SK-N-SH (cell line): ENCODE data around the gene EVC. TPM values are rescaled to one million over a fixed set of nuclear protein-coding genes. Genes with fewer than 3 reads are reported as not detected.

Experiments used
- CTCF ChIA-PET: fragments of 300-600, 350-600 bp; formaldehyde crosslinking; extraction: SDS; loops from one replicate; lab custom pipeline; 2021; lab: Yijun Ruan, JAX
- POLR2A ChIA-PET: fragments of 350-600 bp; sonication (Branson Sonifier 250); formaldehyde crosslinking; extraction: SDS; loops from one replicate; lab custom pipeline; 2020; ENCODE audit warnings: antibody characterized with exemption, inconsistent platforms; lab: Yijun Ruan, JAX
- DNase-seq: peaks from one replicate; pipeline ENCODE4 v3.0.0; 2012
- H2AFZ ChIP-seq: fragments of 200-600 bp; sonication (generic); 2 replicates; pipeline ENCODE4 v1.8.1; 2016; ENCODE audit warnings: antibody characterized with exemption, mild to moderate bottlenecking, low read depth
- H3F3A ChIP-seq: fragments of 200-600 bp; sonication (generic); replicated peaks from 2 replicates; pipeline ENCODE3; 2016; ENCODE audit warnings: antibody characterized with exemption, mild to moderate bottlenecking; ENCODE audit not compliant: insufficient read depth
- H3K27ac ChIP-seq, 2 experiments: fragments of 200-500 bp in 1 of 2; fragments of 200-600 bp in 1 of 2; sonication (Bioruptor generic) in 1 of 2; sonication (generic), shearing (Covaris generic) in 1 of 2; 2 replicates each; pipeline versions ENCODE4 v1.5.1 to v1.6.1; 2014 to 2016; ENCODE audit warnings: low read depth in 2 of 2, inconsistent platforms in 1 of 2, low read length in 1 of 2, mild to moderate bottlenecking in 1 of 2, mixed read lengths in 1 of 2
- H3K27me3 ChIP-seq: fragments of 200-600 bp; sonication (generic), shearing (Covaris generic); 2 replicates; pipeline ENCODE4 v1.6.1; 2016; ENCODE audit warnings: mixed run types; ENCODE audit not compliant: insufficient read depth
- H3K36me3 ChIP-seq, 2 experiments: fragments of 200-500 bp in 1 of 2; fragments of 200-600 bp in 1 of 2; sonication (Bioruptor generic) in 1 of 2; sonication (generic) in 1 of 2; replicated peaks in 1 of 2; 2 replicates each; pipeline versions ENCODE3 to v1.5.1; 2014 to 2016; ENCODE audit warnings: low read length in 1 of 2, mild to moderate bottlenecking in 1 of 2; ENCODE audit not compliant: insufficient read depth in 2 of 2, control insufficient read depth in 1 of 2
- H3K4me1 ChIP-seq, 2 experiments: fragments of 200-500 bp in 1 of 2; fragments of 200-600 bp in 1 of 2; sonication (Bioruptor generic) in 1 of 2; sonication (generic), shearing (Covaris generic) in 1 of 2; 2 replicates each; pipeline versions ENCODE4 v1.5.1 to v1.6.1; 2014 to 2016; ENCODE audit warnings: low read depth in 1 of 2, low read length in 1 of 2, mixed run types in 1 of 2; ENCODE audit not compliant: insufficient read depth in 2 of 2, control insufficient read depth in 1 of 2
- H3K4me2 ChIP-seq: fragments of 200-600 bp; sonication (generic), shearing (Covaris generic); 2 replicates; pipeline ENCODE4 v1.6.1; 2017; ENCODE audit warnings: mixed run types
- H3K4me3 ChIP-seq, 2 experiments: fragments of 200-500 bp in 1 of 2; fragments of 200-600 bp in 1 of 2; sonication (Bioruptor generic) in 1 of 2; sonication (generic), shearing (Covaris generic) in 1 of 2; 2 replicates each; pipeline versions ENCODE4 v1.5.1 to v1.8.1; 2014 to 2016; ENCODE audit warnings: low read depth in 2 of 2, inconsistent platforms in 1 of 2, low read length in 1 of 2, mild to moderate bottlenecking in 1 of 2, mixed read lengths in 1 of 2, moderate library complexity in 1 of 2
- H3K79me2 ChIP-seq: fragments of 200-600 bp; sonication (generic); 2 replicates; pipeline ENCODE4 v1.8.1; 2017; ENCODE audit warnings: mild to moderate bottlenecking; ENCODE audit not compliant: insufficient read depth
- H3K9ac ChIP-seq: fragments of 200-600 bp; sonication (generic); 2 replicates; pipeline ENCODE4 v1.6.1; 2017; ENCODE audit warnings: mixed run types
- H3K9me2 ChIP-seq: fragments of 200-600 bp; sonication (generic); 2 replicates; pipeline ENCODE4 v1.6.1; 2017; ENCODE audit warnings: mixed run types
- H3K9me3 ChIP-seq: fragments of 200-600 bp; sonication (generic); 2 replicates; pipeline ENCODE4 v1.6.1; 2017; ENCODE audit warnings: mixed run types, mild to moderate bottlenecking, moderate library complexity
- H4K20me1 ChIP-seq: fragments of 200-600 bp; sonication (generic); 2 replicates; pipeline ENCODE4 v1.6.1; 2017; ENCODE audit warnings: mild to moderate bottlenecking, mixed run types; ENCODE audit not compliant: insufficient read depth
- CHD2 ChIP-seq: fragments of 150-350 bp; IDR thresholded peaks from 2 replicates; pipeline ENCODE4 v1.6.1; 2018; ENCODE audit warnings: low read length; ENCODE audit not compliant: partially characterized antibody
- CTCF ChIP-seq: fragments of 200-600 bp; sonication (generic); IDR thresholded peaks from 2 replicates; pipeline ENCODE4 v1.6.1; 2017; ENCODE audit warnings: antibody characterized with exemption, mild to moderate bottlenecking, moderate library complexity
- ELF1 ChIP-seq: IDR thresholded peaks from 2 replicates; pipeline ENCODE4 v1.4.0; 2012
- EZH2phosphoT487 ChIP-seq: fragments of 200-600 bp; sonication (generic); IDR thresholded peaks from 2 replicates; pipeline ENCODE4 v1.6.1; 2017; ENCODE audit warnings: low read depth, mixed run types, mild to moderate bottlenecking, antibody characterized with exemption, moderate library complexity, borderline replicate concordance
- FOXJ3 ChIP-seq: sonication (generic); formaldehyde crosslinking; IDR thresholded peaks from 2 replicates; pipeline ENCODE4 v1.5.1; 2020; ENCODE audit warnings: mild to moderate bottlenecking, missing genetic modification reagents
- FOXM1 ChIP-seq: IDR thresholded peaks from 2 replicates; pipeline ENCODE4 v1.4.0; 2012; ENCODE audit warnings: low read depth, mild to moderate bottlenecking
- GATA2 ChIP-seq: sonication (generic); formaldehyde crosslinking; IDR thresholded peaks from 2 replicates; pipeline ENCODE4 v1.5.0; 2020; ENCODE audit warnings: mild to moderate bottlenecking, missing genetic modification reagents
- PBX3 ChIP-seq: IDR thresholded peaks from 2 replicates; pipeline ENCODE4; 2012
- RAD21 ChIP-seq: IDR thresholded peaks from 2 replicates; pipeline ENCODE4 v1.6.1; 2012; ENCODE audit warnings: mild to moderate bottlenecking, low read length
- REST ChIP-seq: IDR thresholded peaks from 2 replicates; pipeline ENCODE4 v1.6.1; 2012; ENCODE audit warnings: mild to moderate bottlenecking, low read depth, low read length, moderate library complexity
- RFX5 ChIP-seq: IDR thresholded peaks from 2 replicates; pipeline ENCODE4 v1.6.1; 2012; ENCODE audit warnings: mild to moderate bottlenecking, improper control_type of control experiment, low read length
- RXRA ChIP-seq: IDR thresholded peaks from 2 replicates; pipeline ENCODE4 v1.4.0; 2012; ENCODE audit warnings: low read depth, mild to moderate bottlenecking, borderline replicate concordance
- SMC3 ChIP-seq: IDR thresholded peaks from 2 replicates; pipeline ENCODE4 v1.6.1; 2012; ENCODE audit warnings: low read depth, low read length, improper control_type of control experiment
- TCF12 ChIP-seq: IDR thresholded peaks from 2 replicates; pipeline ENCODE4 v1.4.0; 2012
- WGBS: methylation state at CpG from one replicate; pipeline ENCODE4 v1.1.6; 2017; ENCODE audit warnings: low lambda C conversion rate; 5-methylcytosine and 5-hydroxymethylcytosine counted together
- polyA plus RNA-seq, 3 experiments: library from polyadenylated mRNA; depleted of rRNA; stranded (reverse); fragments of >200 nt; gene quantifications; 2 replicates each; pipeline ENCODE4 v1.2.3, GENCODE V29; 2012
- TF ChIP-seq, protein P1 (sequence below): IDR thresholded peaks from 2 replicates; pipeline ENCODE4 v1.4.0; 2012; ENCODE audit warnings: low read depth, borderline replicate concordance

Gene EVC
- polyA plus RNA-seq, 1 of the 3 experiments (the other 2 are of a cell fraction): 3.8 TPM

DNA sequence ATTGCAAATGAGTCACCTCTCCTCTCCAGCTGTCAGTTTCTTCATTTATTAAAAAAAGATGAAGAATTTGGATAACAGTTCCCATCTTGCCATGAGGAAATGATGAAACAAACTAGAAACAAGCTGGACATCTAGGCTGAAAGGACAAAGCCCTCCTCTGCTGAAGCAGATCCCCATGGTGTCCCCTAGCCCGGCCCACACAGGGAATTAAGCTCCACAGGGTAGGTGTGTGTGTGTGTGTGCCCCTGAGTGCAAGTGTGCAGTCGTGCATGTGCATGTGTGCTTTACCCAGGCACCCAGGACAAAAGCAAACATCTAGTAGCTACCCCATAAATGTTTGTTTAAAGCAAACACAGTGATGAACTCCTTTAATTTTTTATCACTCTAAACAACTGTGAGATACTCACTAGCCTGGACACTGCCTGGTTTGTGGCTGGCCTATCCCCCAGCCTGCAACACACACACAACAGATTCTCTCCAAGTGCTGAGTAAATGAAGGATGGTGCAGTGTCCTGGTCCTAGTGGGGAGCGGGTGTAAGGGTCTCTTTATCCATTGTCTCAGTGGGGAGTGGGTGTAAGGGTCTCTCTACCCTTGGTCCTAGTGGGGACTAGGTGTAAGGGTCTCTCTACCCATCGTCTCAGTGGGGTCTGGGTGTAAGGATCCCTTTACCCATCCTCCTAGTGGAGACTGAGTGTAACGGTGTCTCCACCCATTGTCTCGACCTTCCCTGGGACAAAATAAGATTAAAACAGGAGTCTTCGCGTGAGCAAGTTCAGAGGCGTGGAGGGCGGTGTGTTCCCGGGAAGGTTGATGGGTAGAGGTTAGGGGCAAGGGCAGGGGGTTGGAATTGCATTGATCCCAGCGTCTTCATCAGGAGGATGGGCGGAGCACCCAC is 688 bp upstream of the EVC start:
- ChIA-PET POLR2A (no interaction called here), CTCF (interaction anchor here (0.6 to 1.6 kb wide), 8 partner anchors 24 to 316 kb away, joined by 3 to 5 read pairs (median 3); no protein-coding TSS in a partner anchor)
- Histone ChIP-seq H3K4me3 (peak overlapping the region; percentile 65 to 75), H3K79me2 (peaks cover 37% of the 10 kb centered on the region), H3K9me2 (no peaks in the 10 kb centered on the region), H3F3A (no peaks in the 10 kb centered on the region), H2AFZ (peak overlapping the region; percentile 100), H4K20me1 (no peaks in the 10 kb centered on the region), H3K9me3 (no peaks in the 10 kb centered on the region), H3K27me3 (no peaks in the 10 kb centered on the region), H3K36me3 (peaks cover 0 to 12% of the 10 kb centered on the region in 2 experiments), H3K27ac (peak overlapping the region; percentile 48 to 79; a peak in 2 of 4 replicates), H3K4me2 (peak overlapping the region; percentile 91), H3K4me1 (peaks cover 3 to 30% of the 10 kb centered on the region in 2 experiments; a peak in 1 of 4 replicates), H3K9ac (peak overlapping the region; percentile 61)
- peak; percentile 75 for DNase-seq
- WGBS: 21% methylated on average over 12 of the region's 13 CpGs
- TF ChIP-seq RFX5 (no peak), CTCF (peak; percentile 54), TCF12 (no peak), REST (no peak)

- DNase-seq: no peak
- peak overlapping the region; percentile 81 for H3K4me2 ChIP-seq
- CTCF ChIA-PET: interaction anchor here (0.6 to 1.6 kb wide), 4 partner anchors 23 to 317 kb away, joined by 3 to 4 read pairs (median 3); no protein-coding TSS in a partner anchor
- TF ChIP-seq EZH2phosphoT487: no peak
- no peak for TF ChIP-seq GATA2 (CRISPR knock-in tag)
- no peak for TF ChIP-seq PBX3
- TF ChIP-seq RAD21: no peak; the same call in 1 of the 2 replicates
- no peak for TF ChIP-seq SMC3
- no peak for TF ChIP-seq CHD2
- 0 out of 2 replicates have a peak, but pooled peaks have one; percentile 30 for TF ChIP-seq FOXJ3 (CRISPR knock-in tag)
- no peak for TF ChIP-seq RXRA
- TF ChIP-seq, protein P1, sequence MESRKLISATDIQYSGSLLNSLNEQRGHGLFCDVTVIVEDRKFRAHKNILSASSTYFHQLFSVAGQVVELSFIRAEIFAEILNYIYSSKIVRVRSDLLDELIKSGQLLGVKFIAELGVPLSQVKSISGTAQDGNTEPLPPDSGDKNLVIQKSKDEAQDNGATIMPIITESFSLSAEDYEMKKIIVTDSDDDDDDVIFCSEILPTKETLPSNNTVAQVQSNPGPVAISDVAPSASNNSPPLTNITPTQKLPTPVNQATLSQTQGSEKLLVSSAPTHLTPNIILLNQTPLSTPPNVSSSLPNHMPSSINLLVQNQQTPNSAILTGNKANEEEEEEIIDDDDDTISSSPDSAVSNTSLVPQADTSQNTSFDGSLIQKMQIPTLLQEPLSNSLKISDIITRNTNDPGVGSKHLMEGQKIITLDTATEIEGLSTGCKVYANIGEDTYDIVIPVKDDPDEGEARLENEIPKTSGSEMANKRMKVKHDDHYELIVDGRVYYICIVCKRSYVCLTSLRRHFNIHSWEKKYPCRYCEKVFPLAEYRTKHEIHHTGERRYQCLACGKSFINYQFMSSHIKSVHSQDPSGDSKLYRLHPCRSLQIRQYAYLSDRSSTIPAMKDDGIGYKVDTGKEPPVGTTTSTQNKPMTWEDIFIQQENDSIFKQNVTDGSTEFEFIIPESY: no peak
- TF ChIP-seq FOXM1: no peak
- no peak for TF ChIP-seq ELF1
These were observed 631 bp downstream of the EVC start for GRCh38 chr4:5711479-5712184.

More at GRCh38 chr4:5711479-5712184, 631 bp downstream of the EVC start:
- Histone ChIP-seq H3K27me3 (no peaks in the 10 kb centered on the region), H2AFZ (peak overlapping the region; percentile 71), H3K36me3 (peaks cover 0 to 12% of the 10 kb centered on the region in 2 experiments), H4K20me1 (no peaks in the 10 kb centered on the region), H3K4me3 (peak overlapping the region; percentile 65 to 75), H3F3A (no peaks in the 10 kb centered on the region), H3K9me2 (no peaks in the 10 kb centered on the region), H3K9me3 (no peaks in the 10 kb centered on the region), H3K79me2 (peaks cover 51% of the 10 kb centered on the region), H3K9ac (peak overlapping the region; percentile 65), H3K27ac (peak overlapping the region; percentile 10 to 79; a peak in 3 of 4 replicates), H3K4me1 (peaks cover 3 to 28% of the 10 kb centered on the region in 2 experiments; a peak in 1 of 4 replicates)
- POLR2A ChIA-PET: no interaction called here
- 44% methylated on average over 12 of the region's 52 CpGs for WGBS
